T-helper 2 cell treated with Interferon-gamma antibody and Interleukin-4, amounts not matched to agents 5 μg/mL and 100 μg/mL, for 36 hours (primary cell): ENCODE results near the gene TOR1AIP2.
"Not testable (repeated sequence)": the region's sequence is repeated elsewhere in the genome, so short reads cannot be mapped to it uniquely, and the experiment has no call there.

Experiments used
- DNase-seq: peaks from one replicate; pipeline ENCODE4 v3.0.0; 2021; ENCODE audit warnings: low spot score
- H3K27ac Mint-ChIP-seq: one replicate; pipeline ENCODE4 v1.8.0; 2021; ENCODE audit warnings: mild to moderate bottlenecking, mixed read lengths
- H3K27me3 Mint-ChIP-seq: one replicate; pipeline ENCODE4 v1.8.0; 2021; ENCODE audit warnings: low read depth, mixed read lengths
- H3K36me3 Mint-ChIP-seq: one replicate; pipeline ENCODE4 v1.8.0; 2021; ENCODE audit warnings: low read depth, mixed read lengths
- H3K4me1 Mint-ChIP-seq: one replicate; pipeline ENCODE4 v1.8.0; 2021; ENCODE audit warnings: low read depth, mixed read lengths
- H3K4me3 Mint-ChIP-seq: one replicate; pipeline ENCODE4 v1.8.0; 2022; ENCODE audit warnings: mild to moderate bottlenecking, moderate library complexity, mixed read lengths
- H3K9me3 Mint-ChIP-seq: one replicate; pipeline ENCODE4 v1.8.0; 2021; ENCODE audit warnings: mixed read lengths

The TOR1AIP2 gene

GRCh38 chr1:179813626-179814545 is 63.7 kb downstream of the TOR1AIP2 start:
- Mint-ChIP-seq H3K4me3 (peak overlapping the region; percentile 94), H3K9me3 (no peaks in the 10 kb centered on the region), H3K27ac (no peak overlapping the region), H3K36me3 (no peaks in the 10 kb centered on the region), H3K27me3 (peaks cover 19% of the 10 kb centered on the region), H3K4me1 (peaks cover 12% of the 10 kb centered on the region)
- DNase-seq: no peak

GRCh38 chr1:179812501-179813292 is 64.9 kb downstream of the TOR1AIP2 start:
- Mint-ChIP-seq H3K4me3 (no peak overlapping the region), H3K9me3 (no peaks in the 10 kb centered on the region), H3K4me1 (peaks cover 12% of the 10 kb centered on the region), H3K27me3 (peaks cover 19% of the 10 kb centered on the region), H3K36me3 (no peaks in the 10 kb centered on the region), H3K27ac (no peak overlapping the region)
- no peak for DNase-seq

- H3K36me3 Mint-ChIP-seq: no peaks in the 10 kb centered on the region
- no peaks in the 10 kb centered on the region for H3K9me3 Mint-ChIP-seq
- H3K27me3 Mint-ChIP-seq: peaks cover 11% of the 10 kb centered on the region
- H3K27ac Mint-ChIP-seq: no peak overlapping the region
- no peak for DNase-seq
- H3K4me1 Mint-ChIP-seq: peaks cover 8% of the 10 kb centered on the region
- H3K4me3 Mint-ChIP-seq: no peak overlapping the region
Measured at GRCh38 chr1:179810367-179810715, 67.3 kb downstream of the TOR1AIP2 start.

- no peaks in the 10 kb centered on the region for H3K9me3 Mint-ChIP-seq
- H3K4me1 Mint-ChIP-seq: peaks cover 2% of the 10 kb centered on the region
- no peak overlapping the region for H3K27ac Mint-ChIP-seq
- no peaks in the 10 kb centered on the region for H3K36me3 Mint-ChIP-seq
- no peak overlapping the region for H3K4me3 Mint-ChIP-seq
- peak; percentile 36 for DNase-seq
- peaks cover 6% of the 10 kb centered on the region for H3K27me3 Mint-ChIP-seq
Measured at GRCh38 chr1:179809506-179810366, 67.9 kb downstream of the TOR1AIP2 start.

GRCh38 chr1:179808503-179808902 is 69.1 kb downstream of the TOR1AIP2 start:
- DNase-seq: no peak
- no peaks in the 10 kb centered on the region for H3K36me3 Mint-ChIP-seq
- H3K27ac Mint-ChIP-seq: no peak overlapping the region
- H3K9me3 Mint-ChIP-seq: no peaks in the 10 kb centered on the region
- no peak overlapping the region for H3K4me3 Mint-ChIP-seq
- H3K4me1 Mint-ChIP-seq: no peaks in the 10 kb centered on the region
- peaks cover 6% of the 10 kb centered on the region for H3K27me3 Mint-ChIP-seq

- Mint-ChIP-seq H3K27me3 (peaks cover 6% of the 10 kb centered on the region), H3K27ac (no peak overlapping the region), H3K9me3 (no peaks in the 10 kb centered on the region), H3K36me3 (no peaks in the 10 kb centered on the region), H3K4me1 (no peaks in the 10 kb centered on the region), H3K4me3 (no peak overlapping the region)
- no peak for DNase-seq
Measured at GRCh38 chr1:179807691-179808485, 69.7 kb downstream of the TOR1AIP2 start.

GRCh38 chr1:179807291-179807690 is 70.3 kb downstream of the TOR1AIP2 start:
- Mint-ChIP-seq H3K9me3 (no peaks in the 10 kb centered on the region), H3K27me3 (peaks cover 6% of the 10 kb centered on the region), H3K36me3 (no peaks in the 10 kb centered on the region), H3K27ac (no peak overlapping the region), H3K4me3 (no peak overlapping the region), H3K4me1 (no peaks in the 10 kb centered on the region)
- no peak for DNase-seq

GRCh38 chr1:179806333-179806732 is 71.3 kb downstream of the TOR1AIP2 start:
- H3K36me3 Mint-ChIP-seq: no peaks in the 10 kb centered on the region
- no peaks in the 10 kb centered on the region for H3K4me1 Mint-ChIP-seq
- peaks cover 6% of the 10 kb centered on the region for H3K27me3 Mint-ChIP-seq
- no peak for DNase-seq
- H3K27ac Mint-ChIP-seq: no peak overlapping the region
- no peak overlapping the region for H3K4me3 Mint-ChIP-seq
- no peaks in the 10 kb centered on the region for H3K9me3 Mint-ChIP-seq

GRCh38 chr1:179805291-179806195 is 72.1 kb downstream of the TOR1AIP2 start:
- no peak for DNase-seq
- Mint-ChIP-seq H3K4me3 (no peak overlapping the region), H3K36me3 (no peaks in the 10 kb centered on the region), H3K27ac (no peak overlapping the region), H3K4me1 (no peaks in the 10 kb centered on the region), H3K27me3 (peaks cover 3% of the 10 kb centered on the region), H3K9me3 (no peaks in the 10 kb centered on the region)

- not testable (repeated sequence) for H3K9me3 Mint-ChIP-seq, H3K4me1 Mint-ChIP-seq, DNase-seq, H3K27me3 Mint-ChIP-seq, H3K4me3 Mint-ChIP-seq, H3K36me3 Mint-ChIP-seq, H3K27ac Mint-ChIP-seq
Measured at GRCh38 chr1:179804417-179804816, 73.2 kb downstream of the TOR1AIP2 start.

- no peaks in the 10 kb centered on the region for H3K9me3 Mint-ChIP-seq
- no peak overlapping the region for H3K4me3 Mint-ChIP-seq
- DNase-seq: no peak
- H3K4me1 Mint-ChIP-seq: no peaks in the 10 kb centered on the region
- no peak overlapping the region for H3K27ac Mint-ChIP-seq
- peaks cover 3% of the 10 kb centered on the region for H3K27me3 Mint-ChIP-seq
- no peaks in the 10 kb centered on the region for H3K36me3 Mint-ChIP-seq
Measured at GRCh38 chr1:179803918-179804317, 73.7 kb downstream of the TOR1AIP2 start.

- H3K9me3 Mint-ChIP-seq: no peaks in the 10 kb centered on the region
- H3K27me3 Mint-ChIP-seq: peaks cover 3% of the 10 kb centered on the region
- DNase-seq: no peak
- no peak overlapping the region for H3K27ac Mint-ChIP-seq
- H3K36me3 Mint-ChIP-seq: no peaks in the 10 kb centered on the region
- no peak overlapping the region for H3K4me3 Mint-ChIP-seq
- H3K4me1 Mint-ChIP-seq: no peaks in the 10 kb centered on the region
Measured at GRCh38 chr1:179803104-179803503, 74.5 kb downstream of the TOR1AIP2 start.
